Caco-2 (cell line): ENCODE data around the gene SLC19A1. TPM values are rescaled to one million over a fixed set of nuclear protein-coding genes. Genes with fewer than 3 reads are reported as not detected.
"Not testable (repeated sequence)": the region's sequence is repeated elsewhere in the genome, so short reads cannot be mapped to it uniquely, and the experiment has no call there.

Source experiments
- BruUV-seq: library from RNA; stranded (reverse); fragments of 400-500 nt; replicated peaks from 2 replicates; lab custom pipeline; 2021; lab: Mats Ljungman, UMichigan
- CTCF ChIA-PET: fragments of 300-600 bp; sonication (Branson Sonifier 250); formaldehyde crosslinking; loops from one replicate; lab custom pipeline; 2022; ENCODE audit warnings: antibody characterized with exemption; lab: Charles Lee
- POLR2A ChIA-PET: fragments of 300-600 bp; sonication (Branson Sonifier 250); formaldehyde crosslinking; loops from one replicate; lab custom pipeline; 2022; ENCODE audit warnings: antibody characterized with exemption; lab: Charles Lee
- DNase-seq, 2 experiments: peaks; one replicate each; pipeline versions ENCODE4 v3.0.0 to v3.0.0-alpha.2; 2020 to 2022
- H3K27me3 ChIP-seq: replicated peaks from 2 replicates; pipeline ENCODE4 v1.6.0; 2011; ENCODE audit warnings: low read length; ENCODE audit not compliant: control insufficient read depth, insufficient read depth
- H3K36me3 ChIP-seq: 2 replicates; pipeline ENCODE4 v1.5.1; 2011; ENCODE audit warnings: low read length; ENCODE audit not compliant: control insufficient read depth, insufficient read depth
- H3K4me1 ChIP-seq: fragments of 250-450 bp; sonication (Bioruptor Pico); 2 replicates; pipeline ENCODE4 v1.5.1; 2020; ENCODE audit warnings: mild to moderate bottlenecking
- H3K4me3 ChIP-seq: 2 replicates; pipeline ENCODE4 v1.5.1; 2011; ENCODE audit warnings: low read depth, mild to moderate bottlenecking, control low read depth, low read length
- H3K9me3 ChIP-seq: fragments of 250-450 bp; sonication (Bioruptor Pico); 2 replicates; pipeline ENCODE4 v1.5.1; 2020; ENCODE audit warnings: mild to moderate bottlenecking, moderate library complexity
- H3K27ac Mint-ChIP-seq: one replicate; pipeline ENCODE4 v1.8.0; 2022; ENCODE audit warnings: mixed read lengths; ENCODE audit not compliant: unreplicated experiment
- H3K27me3 Mint-ChIP-seq: one replicate; pipeline ENCODE4 v1.8.0; 2022; ENCODE audit warnings: mixed read lengths; ENCODE audit not compliant: insufficient read depth, unreplicated experiment
- H3K36me3 Mint-ChIP-seq: one replicate; pipeline ENCODE4 v1.8.0; 2022; ENCODE audit warnings: mild to moderate bottlenecking, mixed read lengths; ENCODE audit not compliant: insufficient read depth, unreplicated experiment
- H3K4me1 Mint-ChIP-seq: one replicate; pipeline ENCODE4 v1.8.0; 2022; ENCODE audit warnings: low read depth, mixed read lengths; ENCODE audit not compliant: unreplicated experiment
- H3K4me3 Mint-ChIP-seq: one replicate; pipeline ENCODE4 v1.8.0; 2022; ENCODE audit warnings: mild to moderate bottlenecking, moderate library complexity, mixed read lengths; ENCODE audit not compliant: unreplicated experiment
- H3K9me3 Mint-ChIP-seq: one replicate; pipeline ENCODE4 v1.8.0; 2022; ENCODE audit warnings: mixed read lengths; ENCODE audit not compliant: unreplicated experiment
- CTCF ChIP-seq, 2 experiments: fragments of 200-600 bp in 1 of 2; IDR thresholded peaks; 1 replicate in 1 of 2; 2 replicates in 1 of 2; pipeline versions ENCODE4 v1.5.1 to v1.8.0; 2011 to 2022; ENCODE audit warnings: antibody characterized with exemption in 1 of 2, control low read depth in 1 of 2, inconsistent platforms in 1 of 2, low read depth in 1 of 2, low read length in 1 of 2, mild to moderate bottlenecking in 1 of 2, moderate library complexity in 1 of 2; ENCODE audit not compliant: insufficient read depth in 1 of 2, severe bottlenecking in 1 of 2, unreplicated experiment in 1 of 2
- intact Hi-C: fragments of 100-400 bp; cut with micrococcal nuclease; formaldehyde crosslinking; loops from one replicate; pipeline ENCODE4 v1.10.0; 2022; ENCODE audit not compliant: unreplicated experiment
- total RNA-seq: library from RNA; stranded (reverse); gene quantifications from 2 replicates; pipeline ENCODE4 v1.2.3, GENCODE V29; 2022

The SLC19A1 gene
- total RNA-seq, 1 experiment from 2014 or later: 45.4 TPM

GRCh38 chr21:45528028-45528705 is 14.1 kb downstream of the SLC19A1 start:
- DNase-seq: no peak
- Mint-ChIP-seq H3K9me3 (no peaks in the 10 kb centered on the region), H3K36me3 (peaks cover 31% of the 10 kb centered on the region), H3K4me3 (no peak overlapping the region), H3K27me3 (no peaks in the 10 kb centered on the region), H3K4me1 (no peaks in the 10 kb centered on the region), H3K27ac (no peak overlapping the region)
- intact Hi-C loops: no loop called here
- no peak for TF ChIP-seq CTCF (IDR thresholded peaks at IDR 0.05; ENCODE audit: insufficient read depth in 1 of 2, low read depth in 1 of 2, low read length in 1 of 2, severe bottlenecking in 1 of 2, unreplicated experiment in 1 of 2)
- no TSS peak for BruUV-seq
- H3K9me3 ChIP-seq: no peaks in the 10 kb centered on the region
- no peaks in the 10 kb centered on the region for H3K27me3 ChIP-seq
- H3K4me3 ChIP-seq: no peak overlapping the region
- no peaks in the 10 kb centered on the region for H3K36me3 ChIP-seq
- POLR2A ChIA-PET: no interaction called here
- H3K4me1 ChIP-seq: no peaks in the 10 kb centered on the region
- CTCF ChIA-PET: no interaction called here

GRCh38 chr21:45527151-45527999 is 14.9 kb downstream of the SLC19A1 start:
- H3K4me3 ChIP-seq, H3K9me3 Mint-ChIP-seq, H3K27me3 ChIP-seq, H3K4me3 Mint-ChIP-seq, CTCF ChIA-PET, BruUV-seq, H3K27me3 Mint-ChIP-seq, H3K36me3 ChIP-seq, H3K27ac Mint-ChIP-seq, intact Hi-C loops, H3K9me3 ChIP-seq, H3K4me1 ChIP-seq, H3K4me1 Mint-ChIP-seq, POLR2A ChIA-PET: not testable (repeated sequence)
- peak; percentile 46 to 48 for DNase-seq
- H3K36me3 Mint-ChIP-seq: peaks cover 36% of the 10 kb centered on the region

GRCh38 chr21:45525910-45526306 is 16.3 kb downstream of the SLC19A1 start:
- Histone ChIP-seq H3K4me1 (no peaks in the 10 kb centered on the region), H3K4me3 (no peak overlapping the region), H3K36me3 (no peaks in the 10 kb centered on the region), H3K9me3 (peaks cover 11% of the 10 kb centered on the region), H3K27me3 (no peaks in the 10 kb centered on the region)
- Mint-ChIP-seq H3K27me3 (no peaks in the 10 kb centered on the region), H3K4me1 (no peaks in the 10 kb centered on the region), H3K36me3 (peaks cover 50% of the 10 kb centered on the region), H3K4me3 (no peak overlapping the region), H3K27ac (no peak overlapping the region), H3K9me3 (peaks cover 8% of the 10 kb centered on the region)
- DNase-seq: no peak
- no TSS peak for BruUV-seq
- no peak for TF ChIP-seq CTCF (IDR thresholded peaks at IDR 0.05; ENCODE audit: insufficient read depth in 1 of 2, low read depth in 1 of 2, low read length in 1 of 2, severe bottlenecking in 1 of 2, unreplicated experiment in 1 of 2)
- intact Hi-C loops: no loop called here
- ChIA-PET CTCF (no interaction called here), POLR2A (no interaction called here)
